IMR-90 (cell line): ENCODE data around the gene SLC10A6. TPM values are rescaled to one million over a fixed set of nuclear protein-coding genes. Genes with fewer than 3 reads are reported as not detected.

ENCODE experiments used
- ATAC-seq: fragments of 200-7000 bp; cut with Tn5 transposase; 2 replicates; pipeline ENCODE4 v1.9.1; 2020; ENCODE audit warnings: low read depth, mild to moderate bottlenecking, moderate library complexity
- BruUV-seq: library from RNA; stranded (reverse); fragments of 400-500 nt; replicated peaks from 2 replicates; lab custom pipeline; 2021; lab: Mats Ljungman, UMichigan
- CTCF ChIA-PET: fragments of 300-600 bp; formaldehyde crosslinking; extraction: SDS; loops from one replicate; lab custom pipeline; 2021; ENCODE audit warnings: antibody characterized with exemption; lab: Yijun Ruan, JAX
- POLR2A ChIA-PET: fragments of 300-600 bp; sonication (Branson Sonifier 250); formaldehyde crosslinking; loops from one replicate; lab custom pipeline; 2022; ENCODE audit warnings: antibody characterized with exemption; ENCODE audit not compliant: unreplicated experiment; lab: Charles Lee
- DNase-seq: peaks from one replicate; pipeline ENCODE4 v3.0.0; 2013
- H2AFZ ChIP-seq: replicated peaks from 2 replicates; pipeline ENCODE3; 2013; ENCODE audit warnings: low read length, mild to moderate bottlenecking; ENCODE audit not compliant: poor library complexity
- H2AK5ac ChIP-seq: 2 replicates; pipeline ENCODE4 v1.6.1; 2013; ENCODE audit warnings: low read depth, low read length, inconsistent platforms
- H2AK9ac ChIP-seq: replicated peaks from 2 replicates; pipeline ENCODE3; 2013; ENCODE audit warnings: mild to moderate bottlenecking, low read depth, low read length, moderate library complexity; ENCODE audit not compliant: poor library complexity
- H2BK120ac ChIP-seq: 2 replicates; pipeline ENCODE4 v1.6.1; 2013; ENCODE audit warnings: low read depth, low read length, inconsistent platforms
- H2BK15ac ChIP-seq: 3 replicates; pipeline ENCODE4 v1.6.1; 2013; ENCODE audit warnings: low read depth, low read length, inconsistent platforms
- H2BK20ac ChIP-seq: 2 replicates; pipeline ENCODE4 v1.6.1; 2013; ENCODE audit warnings: low read depth, mild to moderate bottlenecking, inconsistent platforms, low read length, moderate library complexity
- H2BK5ac ChIP-seq: 2 replicates; pipeline ENCODE4 v1.6.1; 2013; ENCODE audit warnings: mild to moderate bottlenecking, low read depth, low read length, inconsistent platforms; ENCODE audit not compliant: poor library complexity, severe bottlenecking
- H3K14ac ChIP-seq: replicated peaks from 2 replicates; pipeline ENCODE4 v1.6.1; 2013; ENCODE audit warnings: low read depth, low read length, inconsistent platforms
- H3K18ac ChIP-seq: 2 replicates; pipeline ENCODE4 v1.6.1; 2013; ENCODE audit warnings: low read depth, low read length, control low read depth
- H3K23ac ChIP-seq: 2 replicates; pipeline ENCODE4 v1.6.1; 2013; ENCODE audit warnings: low read depth, low read length, inconsistent platforms
- H3K27ac ChIP-seq: 2 replicates; pipeline ENCODE4 v1.5.1; 2013; ENCODE audit warnings: mild to moderate bottlenecking, control low read depth, low read length; ENCODE audit not compliant: insufficient read depth
- H3K27me3 ChIP-seq: 2 replicates; pipeline ENCODE4 v1.6.1; 2013; ENCODE audit warnings: low read length; ENCODE audit not compliant: control insufficient read depth, insufficient read depth
- H3K36me3 ChIP-seq: 2 replicates; pipeline ENCODE4 v1.6.1; 2013; ENCODE audit warnings: low read length, mixed read lengths; ENCODE audit not compliant: control insufficient read depth, insufficient read depth
- H3K4ac ChIP-seq: 2 replicates; pipeline ENCODE4 v1.6.1; 2013; ENCODE audit warnings: low read depth, low read length, inconsistent platforms
- H3K4me1 ChIP-seq: 2 replicates; pipeline ENCODE4 v1.6.1; 2013; ENCODE audit warnings: low read length, mixed read lengths; ENCODE audit not compliant: control insufficient read depth, insufficient read depth
- H3K4me2 ChIP-seq: 2 replicates; pipeline ENCODE4 v1.6.1; 2013; ENCODE audit warnings: low read depth, mild to moderate bottlenecking, control low read depth, low read length, moderate library complexity
- H3K4me3 ChIP-seq: 2 replicates; pipeline ENCODE4 v1.5.1; 2013; ENCODE audit warnings: low read depth, mild to moderate bottlenecking, control low read depth, low read length, moderate library complexity; ENCODE audit not compliant: insufficient read depth
- H3K56ac ChIP-seq: 2 replicates; pipeline ENCODE4 v1.6.1; 2013; ENCODE audit warnings: low read length, inconsistent platforms; ENCODE audit not compliant: insufficient read depth; ENCODE audit errors: extremely low read depth
- H3K79me1 ChIP-seq, 2 experiments: 2 replicates each; pipeline ENCODE4 v1.6.1; 2013; ENCODE audit warnings: low read length in 2 of 2, inconsistent platforms in 1 of 2, low read depth in 1 of 2
- H3K9ac ChIP-seq: 2 replicates; pipeline ENCODE4 v1.6.1; 2013; ENCODE audit warnings: low read depth, low read length, control low read depth
- H3K9me1 ChIP-seq: 2 replicates; pipeline ENCODE4 v1.6.1; 2013; ENCODE audit warnings: low read length, inconsistent platforms; ENCODE audit not compliant: insufficient read depth
- H3K9me3 ChIP-seq: 2 replicates; pipeline ENCODE4 v1.6.1; 2013; ENCODE audit warnings: low read length; ENCODE audit not compliant: control insufficient read depth, insufficient read depth
- H4K20me1 ChIP-seq: 2 replicates; pipeline ENCODE4 v1.6.1; 2013; ENCODE audit warnings: low read length, inconsistent platforms; ENCODE audit not compliant: insufficient read depth
- H4K5ac ChIP-seq: 2 replicates; pipeline ENCODE4 v1.6.1; 2013; ENCODE audit warnings: mild to moderate bottlenecking, low read depth, low read length, control low read depth
- H4K8ac ChIP-seq, 2 experiments: 2 replicates each; pipeline ENCODE4 v1.6.1; 2013; ENCODE audit warnings: low read depth in 2 of 2, low read length in 2 of 2, control low read depth in 1 of 2, inconsistent platforms in 1 of 2
- H4K91ac ChIP-seq: 2 replicates; pipeline ENCODE4 v1.6.1; 2013; ENCODE audit warnings: low read depth, low read length, inconsistent platforms; ENCODE audit not compliant: insufficient read depth
- CHD1 ChIP-seq: IDR thresholded peaks from 2 replicates; pipeline ENCODE4 v1.6.1; 2012; ENCODE audit warnings: low read depth, low read length, improper control_type of control experiment
- CTCF ChIP-seq: conservative IDR thresholded peaks from 2 replicates; pipeline ENCODE4 v1.5.1; 2012; ENCODE audit warnings: mild to moderate bottlenecking, low read depth, low read length, improper control_type of control experiment
- FOS ChIP-seq: fragments of 150-350 bp; IDR thresholded peaks from 2 replicates; pipeline ENCODE4 v1.6.1; 2016; ENCODE audit warnings: low read depth, low read length
- MAFK ChIP-seq: IDR thresholded peaks from 2 replicates; pipeline ENCODE4 v1.6.1; 2012; ENCODE audit warnings: low read depth, low read length, improper control_type of control experiment
- MXI1 ChIP-seq: IDR thresholded peaks from 2 replicates; pipeline ENCODE4 v1.6.1; 2012; ENCODE audit warnings: low read depth, mild to moderate bottlenecking, low read length, moderate library complexity, borderline replicate concordance
- NFE2L2 ChIP-seq: fragments of 150-350 bp; IDR thresholded peaks from 2 replicates; pipeline ENCODE4 v1.6.1; 2016; ENCODE audit warnings: low read depth, mild to moderate bottlenecking, low read length
- RAD21 ChIP-seq: IDR thresholded peaks from 2 replicates; pipeline ENCODE4 v1.6.1; 2012; ENCODE audit warnings: low read length, improper control_type of control experiment
- RFX5 ChIP-seq: IDR thresholded peaks from 2 replicates; pipeline ENCODE4 v1.8.0; 2012; ENCODE audit warnings: low read depth, mild to moderate bottlenecking, low read length, moderate library complexity
- whole genome bisulfite sequencing, 2 experiments: methylation state at CpG; one replicate each; pipeline versions ENCODE4 v1.1.5 to v1.1.7; 2013; ENCODE audit warnings: missing lambda C conversion rate in 2 of 2; ENCODE audit not compliant: insufficient read length in 1 of 2; ENCODE audit errors: extremely low coverage in 2 of 2; 5-methylcytosine and 5-hydroxymethylcytosine counted together
- dilution Hi-C: fragments of 300-500 bp; cut with HindIII; formaldehyde crosslinking; loops from one replicate; pipeline ENCODE4 v1.14.3; 2018; ENCODE audit warnings: low sequenced_read_pairs; ENCODE audit not compliant: unreplicated experiment
- in situ Hi-C: fragments of 300-500 bp; cut with MboI; formaldehyde crosslinking; loops from 3 replicates; pipeline ENCODE4 v1.14.3; 2019; ENCODE audit warnings: low sequenced_read_pairs, inconsistent platforms, mixed read lengths
- intact Hi-C: fragments of 100-400 bp; cut with micrococcal nuclease; formaldehyde crosslinking; loops from 2 replicates; pipeline ENCODE4 v1.10.0; 2022
- polyA plus RNA-seq, 3 experiments: library from polyadenylated mRNA; depleted of rRNA; stranded (reverse); fragments of >200 nt; gene quantifications; 2 replicates each; pipeline ENCODE4 v1.2.3, GENCODE V29; 2012; ENCODE audit warnings: low replicate concordance in 1 of 3
- total RNA-seq: library from RNA; depleted of rRNA; stranded (reverse); fragments of >200 nt; gene quantifications from 2 replicates; pipeline ENCODE4 v1.2.3, GENCODE V29; 2012
- TF ChIP-seq, protein P1 (sequence below): fragments of 150-350 bp; IDR thresholded peaks from 2 replicates; pipeline ENCODE4 v1.6.1; 2016; ENCODE audit warnings: low read depth, mild to moderate bottlenecking, low read length, moderate library complexity, borderline replicate concordance

The SLC10A6 gene
- total and polyA plus RNA-seq, 2 of the 4 experiments (the other 2 are of a cell fraction) = not detected

DNA sequence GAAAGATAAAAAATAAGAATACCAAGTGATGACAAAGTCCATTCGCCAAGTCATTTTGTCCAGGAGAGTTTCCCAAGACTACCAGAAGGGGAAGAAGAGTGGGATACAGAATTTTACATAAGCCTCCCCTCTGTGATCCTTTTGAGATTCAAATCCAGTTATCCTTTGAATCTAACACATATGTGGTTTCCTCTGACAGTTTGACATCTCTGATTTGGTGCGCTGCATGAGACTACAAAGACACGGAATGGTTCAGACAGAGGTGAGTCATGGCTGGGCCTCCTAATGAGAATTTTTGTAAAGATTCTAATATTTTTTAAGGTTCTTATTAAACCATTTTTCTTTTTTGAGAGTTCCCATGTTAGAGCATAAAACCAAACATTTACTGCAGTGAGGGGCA is 38.3 kb downstream of the SLC10A6 start:
- Histone ChIP-seq H3K9me1 (peaks cover 3% of the 10 kb centered on the region; the same call in 1 of the 2 replicates), H2BK120ac (no peak overlapping the region), H3K4ac (no peak overlapping the region), H2AFZ (no peak overlapping the region), H2AK9ac (no peak overlapping the region), H2BK5ac (no peak overlapping the region), H3K4me3 (no peak overlapping the region), H3K4me1 (no peaks in the 10 kb centered on the region; the same call in 1 of the 2 replicates), H3K9me3 (peaks cover 7% of the 10 kb centered on the region), H4K20me1 (no peaks in the 10 kb centered on the region), H4K5ac (no peak overlapping the region), H3K9ac (no peak overlapping the region), H3K79me1 (no peaks in the 10 kb centered on the region), H2BK15ac (no peak overlapping the region), H4K91ac (no peak overlapping the region), H3K36me3 (peaks cover 26% of the 10 kb centered on the region), H3K27ac (no peak overlapping the region), H3K14ac (no peak overlapping the region), H3K56ac (no peak overlapping the region), H2AK5ac (no peak overlapping the region), H3K4me2 (no peak overlapping the region), H3K27me3 (no peaks in the 10 kb centered on the region), H3K18ac (no peak overlapping the region), H2BK20ac (no peak overlapping the region), H3K23ac (no peak overlapping the region), H4K8ac (no peak overlapping the region)
- intact Hi-C loops (no loop called here), in situ Hi-C loops (no loop called here), dilution Hi-C loops (no loop called here)
- no TSS peak for BruUV-seq
- POLR2A ChIA-PET = no interaction called here
- CTCF ChIA-PET = no interaction called here
- DNase-seq (no peak), ATAC-seq (no peak)
- TF ChIP-seq FOS = no peak
- no peak for TF ChIP-seq MAFK
- no peak for TF ChIP-seq MXI1
- TF ChIP-seq RAD21 = no peak
- TF ChIP-seq, protein P1, sequence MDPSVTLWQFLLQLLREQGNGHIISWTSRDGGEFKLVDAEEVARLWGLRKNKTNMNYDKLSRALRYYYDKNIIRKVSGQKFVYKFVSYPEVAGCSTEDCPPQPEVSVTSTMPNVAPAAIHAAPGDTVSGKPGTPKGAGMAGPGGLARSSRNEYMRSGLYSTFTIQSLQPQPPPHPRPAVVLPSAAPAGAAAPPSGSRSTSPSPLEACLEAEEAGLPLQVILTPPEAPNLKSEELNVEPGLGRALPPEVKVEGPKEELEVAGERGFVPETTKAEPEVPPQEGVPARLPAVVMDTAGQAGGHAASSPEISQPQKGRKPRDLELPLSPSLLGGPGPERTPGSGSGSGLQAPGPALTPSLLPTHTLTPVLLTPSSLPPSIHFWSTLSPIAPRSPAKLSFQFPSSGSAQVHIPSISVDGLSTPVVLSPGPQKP = no peak
- TF ChIP-seq RFX5 = no peak
- TF ChIP-seq CHD1 = no peak
- TF ChIP-seq CTCF = no peak
- no peak for TF ChIP-seq NFE2L2
- WGBS, 2 experiments = no CpG with 5 or more reads among the region's 3 CpGs
